Effector memory CD8-positive, alpha-beta T cell (primary cell): ENCODE results near the gene NFYC.
A peak's percentile ranks its signal among the peaks of the same experiment; 100 is the strongest.
"Not testable (repeated sequence)": the region's sequence is repeated elsewhere in the genome, so short reads cannot be mapped to it uniquely, and the experiment has no call there.

Source experiments
- ATAC-seq: fragments of 150-1000 bp; cut with Tn5 transposase; replicated peaks from 2 replicates; pipeline ENCODE4 v1.10.0; 2021; ENCODE audit warnings: mild to moderate bottlenecking, moderate library complexity
- DNase-seq, 3 experiments: peaks; one replicate each; pipeline ENCODE4 v3.0.0; 2021
- H3K27ac Mint-ChIP-seq, 2 donors: one replicate each; pipeline ENCODE4 v1.8.0; 2022; ENCODE audit warnings: mild to moderate bottlenecking in 2 of 2, mixed read lengths in 2 of 2, moderate library complexity in 2 of 2
- H3K27me3 Mint-ChIP-seq, 2 donors: one replicate each; pipeline ENCODE4 v1.8.0; 2022; ENCODE audit warnings: mixed read lengths in 2 of 2
- H3K36me3 Mint-ChIP-seq: one replicate; pipeline ENCODE4 v1.8.0; 2022; ENCODE audit warnings: mild to moderate bottlenecking, moderate library complexity, mixed read lengths; ENCODE audit not compliant: insufficient read depth
- H3K4me1 Mint-ChIP-seq, 2 donors: one replicate each; pipeline ENCODE4 v1.8.0; 2022; ENCODE audit warnings: low read depth in 2 of 2, mixed read lengths in 2 of 2
- H3K4me3 Mint-ChIP-seq, 2 donors: one replicate each; pipeline ENCODE4 v1.8.0; 2022; ENCODE audit warnings: mild to moderate bottlenecking in 2 of 2, mixed read lengths in 2 of 2, moderate library complexity in 2 of 2
- H3K9me3 Mint-ChIP-seq, 2 donors: one replicate each; pipeline ENCODE4 v1.8.0; 2022; ENCODE audit warnings: mixed read lengths in 2 of 2

Gene NFYC

GRCh38 chr1:40702810-40703209 lies 11.3 kb downstream of the NFYC start:
- not testable (repeated sequence) for H3K27ac Mint-ChIP-seq, DNase-seq, H3K36me3 Mint-ChIP-seq, ATAC-seq, H3K4me3 Mint-ChIP-seq, H3K9me3 Mint-ChIP-seq, H3K27me3 Mint-ChIP-seq
- H3K4me1 Mint-ChIP-seq = peaks cover 22 to 38% of the 10 kb centered on the region in 2 donors

GRCh38 chr1:40703316-40703715 lies 11.8 kb downstream of the NFYC start:
- Mint-ChIP-seq H3K27me3 (no peaks in the 10 kb centered on the region), H3K9me3 (no peaks in the 10 kb centered on the region), H3K4me3 (no peak overlapping the region), H3K27ac (no peak overlapping the region), H3K36me3 (peaks cover 3% of the 10 kb centered on the region), H3K4me1 (peaks cover 21 to 37% of the 10 kb centered on the region in 2 donors)
- no peak for ATAC-seq
- DNase-seq = no peak

GRCh38 chr1:40704817-40705733 lies 13.6 kb downstream of the NFYC start:
- H3K36me3 Mint-ChIP-seq = no peaks in the 10 kb centered on the region
- peaks cover 21 to 37% of the 10 kb centered on the region in 2 donors for H3K4me1 Mint-ChIP-seq
- no peak overlapping the region for H3K4me3 Mint-ChIP-seq
- ATAC-seq (no peak), DNase-seq (no peak)
- H3K9me3 Mint-ChIP-seq = no peaks in the 10 kb centered on the region
- peak overlapping the region in 1 of 2 donors; percentile 35 for H3K27ac Mint-ChIP-seq
- H3K27me3 Mint-ChIP-seq = no peaks in the 10 kb centered on the region

- no peak overlapping the region for H3K4me3 Mint-ChIP-seq
- no peaks in the 10 kb centered on the region for H3K9me3 Mint-ChIP-seq
- peaks cover 27 to 44% of the 10 kb centered on the region in 2 donors for H3K4me1 Mint-ChIP-seq
- ATAC-seq (no peak), DNase-seq (no peak)
- H3K27me3 Mint-ChIP-seq = no peaks in the 10 kb centered on the region
- peak overlapping the region; percentile 53 to 65 for H3K27ac Mint-ChIP-seq
- H3K36me3 Mint-ChIP-seq = no peaks in the 10 kb centered on the region
Measured at GRCh38 chr1:40706626-40707025, 15.1 kb downstream of the NFYC start.

GRCh38 chr1:40708750-40709099 lies 17.2 kb downstream of the NFYC start:
- peaks cover 39 to 58% of the 10 kb centered on the region in 2 donors for H3K4me1 Mint-ChIP-seq
- DNase-seq (no peak), ATAC-seq (peak; percentile 77)
- H3K9me3 Mint-ChIP-seq = no peaks in the 10 kb centered on the region
- H3K27ac Mint-ChIP-seq = peak overlapping the region; percentile 92 to 93
- H3K36me3 Mint-ChIP-seq = no peaks in the 10 kb centered on the region
- no peaks in the 10 kb centered on the region for H3K27me3 Mint-ChIP-seq
- H3K4me3 Mint-ChIP-seq = peak overlapping the region; percentile 86 to 93

- Mint-ChIP-seq H3K36me3 (no peaks in the 10 kb centered on the region), H3K9me3 (no peaks in the 10 kb centered on the region), H3K4me3 (peak overlapping the region; percentile 86 to 93), H3K27me3 (no peaks in the 10 kb centered on the region), H3K4me1 (peaks cover 36 to 58% of the 10 kb centered on the region in 2 donors), H3K27ac (peak overlapping the region; percentile 92 to 93)
- DNase-seq = peak; percentile 64 to 75 (median 69)
- ATAC-seq = peak; percentile 95
Measured at GRCh38 chr1:40709100-40709801, 17.7 kb downstream of the NFYC start.

GRCh38 chr1:40709802-40710278 lies 18.3 kb downstream of the NFYC start:
- H3K27ac Mint-ChIP-seq = peak overlapping the region; percentile 92 to 93
- peak overlapping the region; percentile 86 to 93 for H3K4me3 Mint-ChIP-seq
- no peak for ATAC-seq
- no peaks in the 10 kb centered on the region for H3K27me3 Mint-ChIP-seq
- H3K9me3 Mint-ChIP-seq = no peaks in the 10 kb centered on the region
- no peak for DNase-seq
- H3K4me1 Mint-ChIP-seq = peaks cover 35 to 53% of the 10 kb centered on the region in 2 donors
- no peaks in the 10 kb centered on the region for H3K36me3 Mint-ChIP-seq

GRCh38 chr1:40710581-40711315 lies 19.2 kb downstream of the NFYC start:
- peak overlapping the region; percentile 46 to 92 for H3K27ac Mint-ChIP-seq
- H3K27me3 Mint-ChIP-seq = no peaks in the 10 kb centered on the region
- no peak for DNase-seq
- peaks cover 35 to 52% of the 10 kb centered on the region in 2 donors for H3K4me1 Mint-ChIP-seq
- H3K36me3 Mint-ChIP-seq = no peaks in the 10 kb centered on the region
- H3K9me3 Mint-ChIP-seq = no peaks in the 10 kb centered on the region
- ATAC-seq = no peak
- H3K4me3 Mint-ChIP-seq = peak overlapping the region; percentile 86 to 93

GRCh38 chr1:40711465-40712404 lies 20.2 kb downstream of the NFYC start:
- Mint-ChIP-seq H3K9me3 (no peaks in the 10 kb centered on the region), H3K4me1 (peaks cover 36 to 54% of the 10 kb centered on the region in 2 donors)
- ATAC-seq = no peak

GRCh38 chr1:40712405-40712944 lies 21.0 kb downstream of the NFYC start:
- no peaks in the 10 kb centered on the region for H3K27me3 Mint-ChIP-seq
- no peaks in the 10 kb centered on the region for H3K9me3 Mint-ChIP-seq
- DNase-seq (no peak), ATAC-seq (no peak)
- peak overlapping the region; percentile 61 to 90 for H3K27ac Mint-ChIP-seq
- H3K4me1 Mint-ChIP-seq = peaks cover 36 to 57% of the 10 kb centered on the region in 2 donors
- no peaks in the 10 kb centered on the region for H3K36me3 Mint-ChIP-seq
- H3K4me3 Mint-ChIP-seq = peak overlapping the region; percentile 35 to 93

More at GRCh38 chr1:40711465-40712404, 20.2 kb downstream of the NFYC start:
- DNase-seq = no peak
- H3K27ac Mint-ChIP-seq = peak overlapping the region; percentile 61 to 87
- peak overlapping the region; percentile 86 to 93 for H3K4me3 Mint-ChIP-seq
- no peaks in the 10 kb centered on the region for H3K36me3 Mint-ChIP-seq
- no peaks in the 10 kb centered on the region for H3K27me3 Mint-ChIP-seq

GRCh38 chr1:40712997-40713396 lies 21.5 kb downstream of the NFYC start:
- Mint-ChIP-seq H3K4me1 (peaks cover 36 to 57% of the 10 kb centered on the region in 2 donors), H3K9me3 (no peaks in the 10 kb centered on the region), H3K36me3 (no peaks in the 10 kb centered on the region), H3K27ac (peak overlapping the region; percentile 61 to 90), H3K4me3 (peak overlapping the region; percentile 59 to 93), H3K27me3 (no peaks in the 10 kb centered on the region)
- ATAC-seq = peak; percentile 32
- peak in 2 of 3 experiments; percentile 14 to 36 for DNase-seq

GRCh38 chr1:40715491-40716059 lies 24.1 kb downstream of the NFYC start:
- no peaks in the 10 kb centered on the region for H3K36me3 Mint-ChIP-seq
- H3K4me1 Mint-ChIP-seq = peaks cover 24 to 49% of the 10 kb centered on the region in 2 donors
- peak overlapping the region in 1 of 2 donors; percentile 44 for H3K27ac Mint-ChIP-seq
- no peak for ATAC-seq
- H3K9me3 Mint-ChIP-seq = no peaks in the 10 kb centered on the region
- H3K27me3 Mint-ChIP-seq = no peaks in the 10 kb centered on the region
- DNase-seq = no peak
- no peak overlapping the region for H3K4me3 Mint-ChIP-seq
